HepG2 (cell line): ENCODE data around the gene ATP11A. TPM values are rescaled to one million over a fixed set of nuclear protein-coding genes. Genes with fewer than 3 reads are reported as not detected.

Source experiments
- ATAC-seq: fragments of 200-7000 bp; cut with Tn5 transposase; 3 replicates; pipeline ENCODE4 v1.9.1; 2020; ENCODE audit warnings: mild to moderate bottlenecking, moderate library complexity
- BruUV-seq: library from RNA; stranded (reverse); fragments of 400-500 nt; replicated peaks from 2 replicates; lab custom pipeline; 2021; lab: Mats Ljungman, UMichigan
- CTCF ChIA-PET: fragments of 300-600 bp; formaldehyde crosslinking; extraction: SDS; loops from one replicate; lab custom pipeline; 2021; ENCODE audit warnings: low total read pairs, inconsistent platforms, low intra/inter-chr PET ratio; lab: Yijun Ruan, JAX
- POLR2A ChIA-PET: fragments of 350-600 bp; sonication (Branson Sonifier 250); formaldehyde crosslinking; loops from one replicate; lab custom pipeline; 2020; ENCODE audit warnings: antibody characterized with exemption, inconsistent platforms; lab: Yijun Ruan, JAX
- DNase-seq: peaks from one replicate; pipeline ENCODE4 v3.0.0-alpha.2; 2015; ENCODE audit warnings: low spot score
- FAIRE-seq: peaks from 3 replicates; lab custom pipeline; 2011; peaks lifted over from hg19 to GRCh38; lab: Jason Lieb, UNC
- H2AFZ ChIP-seq: one replicate; pipeline ENCODE4 v1.6.1; 2011; ENCODE audit warnings: low read length, inconsistent platforms
- H3K27ac ChIP-seq: fragments of 300-600 bp; 3 replicates; pipeline ENCODE4 v1.8.0; 2011; ENCODE audit warnings: mixed run types, mild to moderate bottlenecking, mixed read lengths, low read length, inconsistent platforms; ENCODE audit not compliant: insufficient read depth; ENCODE audit errors: extremely low read length
- H3K27me3 ChIP-seq, 2 experiments: fragments of 200-600 bp in 1 of 2; 2 replicates in 1 of 2; 3 replicates in 1 of 2; pipeline versions ENCODE4 v1.6.0 to v1.8.0; 2011; ENCODE audit warnings: low read length in 2 of 2, mild to moderate bottlenecking in 2 of 2, moderate library complexity in 2 of 2, inconsistent platforms in 1 of 2; ENCODE audit not compliant: insufficient read depth in 2 of 2, control insufficient read depth in 1 of 2
- H3K36me3 ChIP-seq, 2 experiments: fragments of 200-600 bp in 1 of 2; replicated peaks in 1 of 2; 2 replicates in 1 of 2; 3 replicates in 1 of 2; pipeline versions ENCODE4 v1.5.1 to v1.8.0; 2011; ENCODE audit warnings: low read length in 2 of 2, inconsistent platforms in 1 of 2; ENCODE audit not compliant: insufficient read depth in 2 of 2, control insufficient read depth in 1 of 2
- H3K4me1 ChIP-seq: 2 replicates; pipeline ENCODE4 v1.5.1; 2012; ENCODE audit warnings: low read length, inconsistent platforms; ENCODE audit not compliant: insufficient read depth
- H3K4me2 ChIP-seq: 2 replicates; pipeline ENCODE4 v1.6.0; 2011; ENCODE audit warnings: low read depth, low read length, inconsistent platforms
- H3K4me3 ChIP-seq, 3 experiments: fragments of 200-600 bp in 1 of 3; sonication (generic), shearing (Covaris generic) in 1 of 3; replicated peaks in 1 of 3; 2 replicates each; pipeline ENCODE4 v1.5.1; 2011 to 2016; ENCODE audit warnings: low read length in 3 of 3, inconsistent platforms in 2 of 3, low read depth in 2 of 3, mild to moderate bottlenecking in 2 of 3, control low read depth in 1 of 3, mixed read lengths in 1 of 3; ENCODE audit not compliant: insufficient read depth in 1 of 3
- H3K79me2 ChIP-seq: one replicate; pipeline ENCODE4 v1.6.1; 2011; ENCODE audit warnings: low read length, inconsistent platforms; ENCODE audit not compliant: insufficient read depth
- H3K9ac ChIP-seq: 2 replicates; pipeline ENCODE4 v1.6.0; 2011; ENCODE audit warnings: mild to moderate bottlenecking, low read depth, low read length, inconsistent platforms; ENCODE audit not compliant: insufficient read depth
- H3K9me3 ChIP-seq: 2 replicates; pipeline ENCODE4 v1.5.1; 2012; ENCODE audit warnings: mild to moderate bottlenecking, low read length
- H4K20me1 ChIP-seq: 2 replicates; pipeline ENCODE4 v1.6.0; 2011; ENCODE audit warnings: inconsistent platforms, mild to moderate bottlenecking, low read length, moderate library complexity; ENCODE audit not compliant: insufficient read depth
- BCL6 ChIP-seq: IDR thresholded peaks from 2 replicates; pipeline ENCODE4 v1.6.1; 2016; ENCODE audit warnings: missing genetic modification reagents, missing compliant biosample characterization
- ELF4 ChIP-seq: sonication (generic); formaldehyde crosslinking; IDR thresholded peaks from 2 replicates; pipeline ENCODE4 v1.5.0; 2020; ENCODE audit warnings: missing genetic modification reagents, mild to moderate bottlenecking, moderate library complexity, borderline replicate concordance
- FOXC1 ChIP-seq: sonication (generic); formaldehyde crosslinking; IDR thresholded peaks from 2 replicates; pipeline ENCODE4 v1.8.0; 2022; ENCODE audit warnings: mild to moderate bottlenecking, missing genetic modification reagents, borderline replicate concordance
- JARID2 ChIP-seq: sonication (generic); formaldehyde crosslinking; IDR thresholded peaks from 2 replicates; pipeline ENCODE4 v1.8.1; 2023; ENCODE audit warnings: missing genetic modification reagents, inconsistent platforms; ENCODE audit not compliant: insufficient replicate concordance
- YEATS2 ChIP-seq: sonication (generic); formaldehyde crosslinking; IDR thresholded peaks from 2 replicates; pipeline ENCODE4 v1.4.0; 2020; ENCODE audit warnings: missing genetic modification reagents, borderline replicate concordance
- ZNF432 ChIP-seq: sonication (generic); formaldehyde crosslinking; IDR thresholded peaks from 2 replicates; pipeline ENCODE4 v1.5.0; 2020; ENCODE audit warnings: missing genetic modification reagents, mild to moderate bottlenecking, borderline replicate concordance
- ZNF605 ChIP-seq: sonication (generic); formaldehyde crosslinking; IDR thresholded peaks from 2 replicates; pipeline ENCODE4 v1.8.0; 2022; ENCODE audit warnings: mild to moderate bottlenecking, missing genetic modification reagents
- WGBS: methylation state at CpG from one replicate; pipeline ENCODE4 v1.1.6; 2017; ENCODE audit warnings: low lambda C conversion rate; 5-methylcytosine and 5-hydroxymethylcytosine counted together
- in situ Hi-C: cut with HindIII; loops from 2 replicates; pipeline ENCODE4 v1.10.0; 2017; ENCODE audit warnings: low pct_unique_long_range_greater_than_20kb; ENCODE audit not compliant: extremely low pct_ligation_motif_present
- intact Hi-C: fragments of 100-400 bp; cut with micrococcal nuclease; formaldehyde crosslinking; loops from one replicate; pipeline ENCODE4 v1.10.0; 2022; ENCODE audit not compliant: unreplicated experiment
- polyA plus RNA-seq, 8 experiments: library from polyadenylated mRNA; depleted of rRNA in 3 of 8; stranded (reverse) in 7 of 8; unstranded in 1 of 8; fragments of >200 nt; fragmentation: Illumina TruSeq in 4 of 8; extraction: Trizol in 4 of 8; gene quantifications; 2 replicates each; pipeline versions ENCODE4 v1.2.1 to v1.2.3, GENCODE V29; 2011 to 2016; ENCODE audit warnings: low read depth in 4 of 8, missing spikeins in 1 of 8, mixed read lengths in 1 of 8; ENCODE audit not compliant: insufficient read depth in 1 of 8
- total RNA-seq, 5 experiments: library from RNA; depleted of rRNA; stranded (reverse); fragments of >200 nt; fragmentation: Illumina TruSeq; extraction: Trizol; gene quantifications; 2 replicates each; pipeline ENCODE4 v1.2.3, GENCODE V29; 2016; ENCODE audit warnings: low read depth in 1 of 5
- TF ChIP-seq, protein P1 (sequence below): sonication (generic); formaldehyde crosslinking; IDR thresholded peaks from 2 replicates; pipeline ENCODE4 v1.8.0; 2022; ENCODE audit warnings: mild to moderate bottlenecking, missing genetic modification reagents; ENCODE audit not compliant: insufficient replicate concordance
- TF ChIP-seq, protein P2 (sequence below): sonication (generic); formaldehyde crosslinking; IDR thresholded peaks from 2 replicates; pipeline ENCODE4 v1.8.0; 2022; ENCODE audit warnings: missing genetic modification reagents, low read depth, mild to moderate bottlenecking, borderline replicate concordance

ATP11A gene
- total and polyA plus RNA-seq, 2 of the 13 experiments (the other 11 are each of a cell fraction or from before 2014, with no cell fraction given): 18.4 to 20.1 TPM

DNA sequence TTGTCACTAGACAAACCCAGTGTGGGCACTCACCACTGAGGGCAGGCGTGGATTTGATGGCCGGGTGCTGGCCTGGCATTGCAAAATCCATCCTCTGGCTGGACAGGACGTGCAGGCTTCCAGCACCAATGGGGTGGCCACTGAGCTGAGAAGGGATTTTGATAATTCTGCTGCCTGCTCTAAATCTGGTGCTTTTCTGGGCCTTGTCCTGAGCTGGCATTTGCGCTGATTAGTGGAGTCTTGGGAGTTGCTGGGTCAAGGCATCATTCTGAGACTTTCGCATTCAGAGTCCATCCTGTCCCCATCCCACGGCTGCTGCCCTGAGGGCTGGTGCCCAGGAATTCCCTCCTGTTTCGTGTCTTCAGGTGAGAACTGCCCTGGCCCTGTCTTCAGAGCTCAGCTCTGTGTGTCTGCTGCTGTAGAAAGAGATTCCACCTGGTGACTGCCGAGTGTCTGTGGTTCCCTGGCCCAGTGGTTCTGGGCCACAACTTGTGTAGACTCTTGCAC lies 213.3 kb downstream of the ATP11A start:
- DNase-seq: no peak
- ChIA-PET POLR2A (interaction anchor here (0.7 kb wide), 1 partner anchor 9 kb away, joined by 3 read pairs; no protein-coding TSS in a partner anchor), CTCF (no interaction called here)
- intact Hi-C loops (no loop called here), in situ Hi-C loops (no loop called here)
- no TSS peak for BruUV-seq
- Histone ChIP-seq H3K9ac (no peak overlapping the region), H4K20me1 (no peaks in the 10 kb centered on the region), H3K27me3 (no peaks in the 10 kb centered on the region), H3K79me2 (peaks cover 5% of the 10 kb centered on the region), H3K4me2 (no peak overlapping the region), H3K4me3 (no peak overlapping the region), H3K27ac (no peak overlapping the region), H3K9me3 (no peaks in the 10 kb centered on the region), H2AFZ (no peak overlapping the region), H3K36me3 (peaks cover 5 to 24% of the 10 kb centered on the region in 2 experiments; a peak in 4 of 5 replicates), H3K4me1 (peaks cover 37% of the 10 kb centered on the region)
- TF ChIP-seq ZNF605 (CRISPR knock-in tag) (no peak), ELF4 (no peak), BCL6 (CRISPR knock-in tag) (no peak), ZNF432 (CRISPR knock-in tag) (no peak), FOXC1 (no peak), JARID2 (CRISPR knock-in tag) (no peak), YEATS2 (CRISPR knock-in tag) (no peak)
- TF ChIP-seq, protein P1, sequence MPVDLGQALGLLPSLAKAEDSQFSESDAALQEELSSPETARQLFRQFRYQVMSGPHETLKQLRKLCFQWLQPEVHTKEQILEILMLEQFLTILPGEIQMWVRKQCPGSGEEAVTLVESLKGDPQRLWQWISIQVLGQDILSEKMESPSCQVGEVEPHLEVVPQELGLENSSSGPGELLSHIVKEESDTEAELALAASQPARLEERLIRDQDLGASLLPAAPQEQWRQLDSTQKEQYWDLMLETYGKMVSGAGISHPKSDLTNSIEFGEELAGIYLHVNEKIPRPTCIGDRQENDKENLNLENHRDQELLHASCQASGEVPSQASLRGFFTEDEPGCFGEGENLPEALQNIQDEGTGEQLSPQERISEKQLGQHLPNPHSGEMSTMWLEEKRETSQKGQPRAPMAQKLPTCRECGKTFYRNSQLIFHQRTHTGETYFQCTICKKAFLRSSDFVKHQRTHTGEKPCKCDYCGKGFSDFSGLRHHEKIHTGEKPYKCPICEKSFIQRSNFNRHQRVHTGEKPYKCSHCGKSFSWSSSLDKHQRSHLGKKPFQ: no peak
- TF ChIP-seq, protein P2, sequence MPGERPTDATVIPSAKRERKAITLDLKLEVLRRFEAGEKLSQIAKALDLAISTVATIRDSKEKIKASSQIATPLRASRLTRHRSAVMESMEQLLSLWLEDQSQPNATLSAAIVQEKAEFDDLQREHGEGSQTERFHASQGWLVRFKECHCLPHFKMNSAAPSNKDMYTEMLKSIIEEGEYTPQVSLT (CRISPR knock-in tag): no peak
- 95% methylated on average over 6 of the region's 8 CpGs for WGBS
- ATAC-seq: no peak
- no peak for FAIRE-seq
